PC-3 (cell line): ENCODE measurements around the gene MSRB2. TPM values are rescaled to one million over a fixed set of nuclear protein-coding genes. Genes with fewer than 3 reads are reported as not detected.

Source experiments
- ATAC-seq: fragments of 200-7000 bp; cut with Tn5 transposase; 2 replicates; pipeline ENCODE4 v1.9.1; 2020; ENCODE audit warnings: mild to moderate bottlenecking, moderate library complexity
- BruUV-seq: library from RNA; stranded (reverse); fragments of 400-500 nt; replicated peaks from 2 replicates; lab custom pipeline; 2021; lab: Mats Ljungman, UMichigan
- CTCF ChIA-PET: fragments of 300-600 bp; sonication (Branson Sonifier 250); formaldehyde crosslinking; loops from one replicate; lab custom pipeline; 2022; ENCODE audit warnings: antibody characterized with exemption; lab: Charles Lee
- POLR2A ChIA-PET: fragments of 300-600 bp; sonication (Branson Sonifier 250); formaldehyde crosslinking; loops from one replicate; lab custom pipeline; 2022; ENCODE audit warnings: antibody characterized with exemption; ENCODE audit not compliant: unreplicated experiment; lab: Charles Lee
- DNase-seq: peaks from one replicate; pipeline ENCODE4 v3.0.0-alpha.2; 2015
- H2AFZ ChIP-seq: fragments of 300-600 bp; sonication (generic); 2 replicates; pipeline ENCODE4 v1.6.0; 2016; ENCODE audit warnings: antibody characterized with exemption, low read length
- H3F3A ChIP-seq: fragments of 300-600 bp; sonication (generic); one replicate; pipeline ENCODE4 v1.6.0; 2017; ENCODE audit warnings: antibody characterized with exemption, low read length, control low read depth, mild to moderate bottlenecking; ENCODE audit not compliant: unreplicated experiment
- H3K27ac ChIP-seq: fragments of 300-600 bp; sonication (generic); 2 replicates; pipeline ENCODE4 v1.5.1; 2016; ENCODE audit warnings: mild to moderate bottlenecking, low read length
- H3K27me3 ChIP-seq: fragments of 300-600 bp; sonication (generic); 2 replicates; pipeline ENCODE4 v1.6.1; 2016; ENCODE audit warnings: low read length, mixed read lengths
- H3K36me3 ChIP-seq: fragments of 300-600 bp; sonication (generic); 2 replicates; pipeline ENCODE4 v1.6.1; 2016; ENCODE audit warnings: low read depth, mixed run types, low read length, mixed read lengths
- H3K4me1 ChIP-seq: fragments of 300-600 bp; sonication (generic); 2 replicates; pipeline ENCODE4 v1.5.1; 2016; ENCODE audit warnings: low read length; ENCODE audit not compliant: insufficient read depth
- H3K4me2 ChIP-seq: fragments of 300-600 bp; sonication (generic); 2 replicates; pipeline ENCODE4 v1.6.0; 2016; ENCODE audit warnings: low read length
- H3K4me3 ChIP-seq: fragments of 300-600 bp; sonication (generic); 2 replicates; pipeline ENCODE4 v1.5.1; 2016; ENCODE audit warnings: mild to moderate bottlenecking, low read length, mixed read lengths
- H3K79me2 ChIP-seq: fragments of 300-600 bp; sonication (generic); 2 replicates; pipeline ENCODE4 v1.6.1; 2017; ENCODE audit warnings: low read length, mixed read lengths
- H3K9ac ChIP-seq: fragments of 300-600 bp; sonication (generic); 2 replicates; pipeline ENCODE4 v1.6.0; 2016; ENCODE audit warnings: mild to moderate bottlenecking, low read length
- H3K9me2 ChIP-seq: fragments of 300-600 bp; sonication (generic); replicated peaks from 2 replicates; pipeline ENCODE4 v1.6.1; 2016; ENCODE audit warnings: mixed run types, low read length, mixed read lengths
- H3K9me3 ChIP-seq: fragments of 300-600 bp; sonication (generic); 2 replicates; pipeline ENCODE4 v1.6.1; 2016; ENCODE audit warnings: low read length, mixed read lengths
- H4K20me1 ChIP-seq: fragments of 300-600 bp; sonication (generic); 2 replicates; pipeline ENCODE4 v1.6.1; 2016; ENCODE audit warnings: low read length, mixed read lengths
- CTCF ChIP-seq: fragments of 300-600 bp; sonication (generic); conservative IDR thresholded peaks from 2 replicates; pipeline ENCODE4 v1.5.1; 2017; ENCODE audit warnings: antibody characterized with exemption, low read depth, mild to moderate bottlenecking, low read length
- EZH2 ChIP-seq: fragments of 300-600 bp; sonication (generic); IDR thresholded peaks from one replicate; pipeline ENCODE4 v1.6.1; 2017; ENCODE audit warnings: antibody characterized with exemption, mild to moderate bottlenecking, low read length; ENCODE audit not compliant: unreplicated experiment
- EZH2phosphoT487 ChIP-seq: fragments of 300-600 bp; sonication (generic); IDR thresholded peaks from 2 replicates; pipeline ENCODE4 v1.6.1; 2018; ENCODE audit warnings: mild to moderate bottlenecking, antibody characterized with exemption, low read length, borderline replicate concordance
- intact Hi-C: fragments of 100-400 bp; cut with micrococcal nuclease; formaldehyde crosslinking; loops from 2 replicates; pipeline ENCODE4 v1.9.0; 2023
- total RNA-seq: library from RNA; depleted of rRNA; stranded (reverse); fragments of >200 nt; gene quantifications from 2 replicates; pipeline ENCODE4 v1.2.3, GENCODE V29; 2014

The MSRB2 gene
- total RNA-seq, 1 experiment from 2014 or later: 14.3 TPM

GRCh38 chr10:23147035-23147434 is 51.7 kb downstream of the MSRB2 start:
- DNase-seq (no peak), ATAC-seq (no peak)
- no TSS peak for BruUV-seq
- Histone ChIP-seq H3K79me2 (no peaks in the 10 kb centered on the region), H2AFZ (no peak overlapping the region), H3K9ac (no peak overlapping the region), H3K4me1 (no peaks in the 10 kb centered on the region), H3K27me3 (no peaks in the 10 kb centered on the region), H3K9me3 (no peaks in the 10 kb centered on the region), H3K9me2 (no peaks in the 10 kb centered on the region), H3F3A (no peaks in the 10 kb centered on the region), H3K4me3 (no peak overlapping the region), H4K20me1 (no peaks in the 10 kb centered on the region), H3K4me2 (no peak overlapping the region), H3K36me3 (no peaks in the 10 kb centered on the region), H3K27ac (no peak overlapping the region)
- ChIA-PET POLR2A (no interaction called here), CTCF (interaction anchor here (0.5 kb wide), 1 partner anchor 137 kb away, joined by 7 read pairs; no protein-coding TSS in a partner anchor)
- intact Hi-C loops: no loop called here
- TF ChIP-seq EZH2phosphoT487 (no peak), EZH2 (no peak)

GRCh38 chr10:23148214-23148613 is 52.8 kb downstream of the MSRB2 start:
- H3K79me2 ChIP-seq: no peaks in the 10 kb centered on the region
- H3K4me1 ChIP-seq: no peaks in the 10 kb centered on the region
- no TSS peak for BruUV-seq
- no peak overlapping the region for H2AFZ ChIP-seq
- POLR2A ChIA-PET: no interaction called here
- no peak overlapping the region for H3K4me3 ChIP-seq
- ATAC-seq (no peak), DNase-seq (no peak)
- no peaks in the 10 kb centered on the region for H3K9me3 ChIP-seq
- H3K9ac ChIP-seq: no peak overlapping the region
- intact Hi-C loops: no loop called here
- H3K4me2 ChIP-seq: no peak overlapping the region
- TF ChIP-seq EZH2 (no peak), EZH2phosphoT487 (no peak), CTCF (no peak)
- no peaks in the 10 kb centered on the region for H3K27me3 ChIP-seq
- H3K9me2 ChIP-seq: no peaks in the 10 kb centered on the region
- no peak overlapping the region for H3K27ac ChIP-seq
- no peaks in the 10 kb centered on the region for H3F3A ChIP-seq
- H4K20me1 ChIP-seq: no peaks in the 10 kb centered on the region
- H3K36me3 ChIP-seq: no peaks in the 10 kb centered on the region
- CTCF ChIA-PET: no interaction called here

- BruUV-seq: no TSS peak
- no peak for ATAC-seq
- no peak for DNase-seq
- POLR2A ChIA-PET: no interaction called here
- Histone ChIP-seq H3K9me2 (no peaks in the 10 kb centered on the region), H3K79me2 (no peaks in the 10 kb centered on the region), H3K9me3 (no peaks in the 10 kb centered on the region), H3K27ac (no peak overlapping the region), H4K20me1 (no peaks in the 10 kb centered on the region), H3F3A (no peaks in the 10 kb centered on the region), H2AFZ (no peak overlapping the region), H3K27me3 (no peaks in the 10 kb centered on the region), H3K9ac (no peak overlapping the region), H3K4me2 (no peak overlapping the region), H3K4me3 (no peak overlapping the region), H3K4me1 (no peaks in the 10 kb centered on the region), H3K36me3 (no peaks in the 10 kb centered on the region)
- CTCF ChIA-PET: no interaction called here
- no peak for TF ChIP-seq EZH2phosphoT487
- TF ChIP-seq EZH2: no peak
- TF ChIP-seq CTCF: no peak
- intact Hi-C loops: no loop called here
Measured at GRCh38 chr10:23150091-23150490, 54.7 kb downstream of the MSRB2 start.
